HG03025 (cell line): ENCODE results near the gene STK35.

ENCODE experiments used
- ATAC-seq: cut with Tn5 transposase; IDR thresholded peaks from one replicate; pipeline ENCODE4 v1.9.1; 2021; ENCODE audit warnings: mild to moderate bottlenecking, moderate library complexity; ENCODE audit not compliant: unreplicated experiment, low FRiP score

Gene STK35

GRCh38 chr20:2132461-2132901, 30.9 kb downstream of the STK35 start:
- no peak for ATAC-seq

DNA sequence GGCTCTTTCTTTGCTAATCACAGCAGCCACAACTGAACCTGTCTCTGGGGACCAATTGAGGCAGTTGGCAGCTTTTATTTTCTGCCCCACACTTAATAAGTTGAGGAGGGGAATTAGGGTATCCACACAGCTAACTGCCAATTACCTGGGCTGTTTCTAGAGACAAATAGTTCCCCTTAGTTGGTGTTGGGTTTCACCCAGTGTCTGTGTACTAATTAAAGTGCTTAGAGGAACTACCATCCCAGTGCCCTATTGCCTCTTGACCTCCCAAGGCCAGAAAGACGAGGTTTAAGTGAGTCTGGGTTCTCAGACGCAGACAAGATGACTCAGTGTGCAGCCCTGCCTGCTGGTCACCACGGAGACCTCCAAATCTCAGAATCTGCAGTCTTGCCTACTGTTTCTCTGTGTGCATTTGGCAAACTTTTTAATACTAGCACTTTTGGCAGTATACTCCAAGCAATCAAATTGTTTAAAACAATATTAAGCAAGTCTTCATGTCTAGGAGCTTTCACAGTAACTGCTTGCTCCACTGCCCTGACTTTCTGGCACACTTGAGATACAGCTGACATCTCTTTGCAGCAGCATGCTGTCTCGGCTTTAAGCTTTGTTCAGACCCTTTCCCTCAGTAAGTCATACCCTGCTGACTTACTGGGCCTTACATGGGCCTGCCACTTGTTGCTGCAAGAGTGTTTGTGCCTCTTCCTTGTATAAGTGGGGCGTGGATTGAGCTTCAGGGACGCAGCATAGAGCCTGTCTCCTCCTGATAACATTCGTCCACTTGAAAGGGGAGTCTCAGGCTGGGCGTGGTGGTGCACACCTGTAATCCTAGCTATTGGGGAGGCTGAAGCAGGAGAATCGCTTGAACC, 31.9 kb downstream of the STK35 start:
- ATAC-seq, result no peak

DNA sequence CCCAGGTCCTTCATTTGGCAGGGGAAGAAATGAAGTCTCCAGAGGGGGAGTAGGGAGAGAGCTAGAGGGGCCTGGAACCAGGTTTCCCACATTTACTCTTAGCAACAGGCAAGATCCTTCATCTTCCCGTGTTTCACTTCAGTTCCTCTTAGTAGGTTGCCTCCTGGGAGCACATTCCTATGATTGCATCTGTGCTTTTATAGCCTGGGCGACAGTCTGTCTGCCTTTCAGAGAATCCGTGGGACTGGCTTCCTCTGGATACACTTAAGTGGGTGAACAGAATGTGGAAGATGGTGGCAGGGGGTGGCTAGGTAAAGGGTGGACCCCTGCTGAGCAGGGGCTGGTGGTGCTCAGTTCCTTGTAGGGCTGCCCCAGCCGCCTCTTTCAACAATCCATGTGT, 33.4 kb downstream of the STK35 start:
- no peak for ATAC-seq

DNA sequence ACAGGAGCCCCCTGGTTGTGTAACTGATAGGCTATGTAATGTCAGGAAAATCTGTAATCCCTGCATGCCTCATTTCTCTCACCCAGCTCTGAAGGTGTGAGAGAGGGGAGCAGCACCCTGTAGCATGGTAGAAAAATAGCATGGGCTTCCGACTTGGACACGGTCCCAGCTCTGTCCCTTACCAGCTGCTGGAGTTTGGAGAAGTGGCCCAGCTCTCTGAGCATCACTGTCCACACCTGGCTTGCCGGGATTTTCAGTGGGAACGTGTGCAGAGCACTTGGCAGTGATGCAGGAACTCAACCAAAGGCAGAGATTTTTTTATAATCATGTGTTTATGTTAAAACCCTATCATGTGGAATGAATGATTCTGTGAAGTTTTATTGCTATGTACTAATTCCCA, 34.6 kb downstream of the STK35 start:
- ATAC-seq, result no peak

GRCh38 chr20:2137552-2138201, 36.0 kb downstream of the STK35 start:
- ATAC-seq, result no peak

- ATAC-seq, result no peak
These were observed 36.8 kb downstream of the STK35 start for GRCh38 chr20:2138396-2138795.

DNA sequence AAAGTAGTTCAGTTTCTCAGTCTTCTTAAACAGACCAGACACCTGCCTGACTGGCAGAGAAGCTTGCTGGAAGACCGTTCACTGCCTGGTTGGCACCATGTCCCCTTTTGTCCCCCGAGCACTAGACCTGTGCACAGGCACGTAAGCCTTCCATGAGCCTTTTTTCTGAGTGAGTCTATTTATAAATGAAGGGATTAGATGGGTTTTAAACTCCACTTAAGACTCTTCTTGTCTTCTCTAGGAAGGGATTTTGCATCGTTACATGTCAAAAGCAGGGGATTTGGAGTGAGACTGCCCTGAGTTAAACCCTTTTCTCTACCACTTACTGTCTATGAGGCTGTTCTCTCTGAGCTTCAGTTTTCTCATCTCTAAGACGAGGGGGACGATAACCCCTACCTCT, 37.6 kb downstream of the STK35 start:
- no peak for ATAC-seq

GRCh38 chr20:2139736-2140135, 38.1 kb downstream of the STK35 start:
- ATAC-seq, result no peak

DNA sequence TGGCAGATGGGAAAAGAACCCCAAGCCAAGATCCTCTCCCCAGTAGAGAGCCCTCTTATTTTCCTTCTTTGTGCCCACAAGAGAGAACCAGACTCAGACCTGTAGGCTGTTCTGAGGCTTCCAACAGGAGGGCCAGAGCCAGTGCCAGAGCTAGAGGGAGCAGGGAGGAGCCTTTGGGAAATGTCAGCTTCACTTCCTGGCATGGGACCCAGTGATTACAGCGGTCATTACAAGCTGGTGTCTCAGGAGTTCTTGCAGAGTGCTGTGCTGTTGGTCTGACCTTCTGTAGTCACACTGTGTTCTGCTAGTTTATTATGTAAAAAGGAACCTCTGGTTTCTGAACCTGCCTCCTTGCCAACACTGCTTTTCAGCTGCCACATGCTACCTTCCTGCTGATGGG, 38.9 kb downstream of the STK35 start:
- no peak for ATAC-seq

DNA sequence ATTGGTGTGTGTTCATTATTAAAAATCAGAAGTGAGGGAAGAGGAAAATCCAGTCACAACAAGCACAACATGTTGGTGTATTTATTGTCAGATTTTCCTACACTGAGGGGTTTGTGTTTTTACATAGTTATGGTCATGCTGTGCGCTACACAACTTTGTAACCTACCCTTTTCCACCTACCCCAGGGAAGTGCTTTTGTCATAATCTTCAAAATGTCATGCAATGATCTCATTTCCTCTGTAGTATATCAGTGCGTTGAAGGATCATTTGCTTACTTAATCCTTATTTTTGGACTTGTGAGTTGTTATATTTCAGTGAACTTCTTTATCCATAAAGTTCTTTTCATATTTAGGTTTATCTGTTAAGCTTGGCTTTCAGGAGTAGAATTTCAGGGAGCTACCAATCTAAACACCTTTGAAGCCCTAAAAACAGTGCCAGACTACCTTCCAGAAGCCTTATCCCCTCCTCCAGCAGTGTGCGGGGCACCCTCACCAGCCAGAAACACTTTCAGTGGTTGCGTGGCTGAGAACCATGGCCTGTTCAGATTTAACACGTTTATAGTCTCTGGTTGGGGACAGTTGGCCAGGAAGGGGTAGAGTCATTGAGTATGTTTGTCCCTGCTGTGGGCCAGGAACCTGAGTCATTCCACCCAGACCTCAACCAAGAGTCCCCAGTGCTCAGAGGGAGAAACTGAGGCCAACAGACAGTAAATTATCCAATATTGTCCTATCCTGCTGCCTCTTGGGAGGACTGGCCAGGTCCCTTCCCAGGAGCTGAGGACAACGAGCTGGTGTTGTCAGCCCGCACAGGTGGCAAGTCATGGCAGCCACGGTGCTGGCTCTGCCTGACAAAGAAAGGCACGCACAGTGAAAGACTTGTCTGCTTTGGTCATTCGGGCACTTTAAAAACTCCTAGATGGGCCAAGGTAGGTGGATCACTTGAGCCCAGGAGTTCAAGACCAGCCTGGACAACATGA, 40.3 kb downstream of the STK35 start:
- ATAC-seq, result no peak

DNA sequence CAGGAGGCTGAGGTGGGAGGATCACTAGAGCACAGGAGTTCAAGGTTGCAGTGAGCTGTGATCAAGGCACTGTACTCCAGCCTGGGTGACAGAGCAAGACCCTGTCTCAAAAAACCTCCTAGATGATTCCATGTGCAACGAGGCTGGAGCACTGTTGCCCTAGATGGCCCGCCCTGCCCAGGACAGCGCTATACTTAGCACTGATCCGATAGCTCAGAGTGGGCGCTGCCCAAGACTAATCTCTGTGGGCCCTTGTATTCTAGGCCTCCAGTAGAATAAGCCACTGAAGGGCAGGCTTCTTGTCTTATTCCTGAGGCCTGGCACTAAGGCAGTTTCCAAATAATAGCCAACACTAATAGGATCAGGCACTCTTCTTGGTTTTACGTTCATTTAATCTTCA, 41.0 kb downstream of the STK35 start:
- no peak for ATAC-seq

- ATAC-seq, result no peak
These were observed 42.0 kb downstream of the STK35 start for GRCh38 chr20:2143594-2143993.

DNA sequence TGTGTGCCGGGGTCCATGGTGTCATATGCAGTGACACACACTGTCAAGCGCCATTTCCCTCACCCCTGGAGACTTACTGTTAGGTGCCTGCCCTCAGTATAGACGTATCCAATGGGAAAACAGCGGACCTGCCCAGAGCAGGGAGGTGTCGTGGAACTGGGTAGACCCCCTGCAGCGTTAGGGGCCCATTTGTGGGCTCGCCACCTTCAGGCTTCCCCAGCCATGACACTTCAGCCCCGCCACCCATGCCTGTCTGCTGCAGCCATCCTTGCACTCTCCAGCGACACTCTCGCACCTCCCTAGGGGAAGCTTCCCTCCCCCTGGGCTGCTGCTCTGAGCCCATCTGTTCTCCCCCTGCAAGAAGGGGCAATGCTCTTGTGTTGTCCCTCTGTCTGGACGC, 43.2 kb downstream of the STK35 start:
- ATAC-seq, result no peak

DNA sequence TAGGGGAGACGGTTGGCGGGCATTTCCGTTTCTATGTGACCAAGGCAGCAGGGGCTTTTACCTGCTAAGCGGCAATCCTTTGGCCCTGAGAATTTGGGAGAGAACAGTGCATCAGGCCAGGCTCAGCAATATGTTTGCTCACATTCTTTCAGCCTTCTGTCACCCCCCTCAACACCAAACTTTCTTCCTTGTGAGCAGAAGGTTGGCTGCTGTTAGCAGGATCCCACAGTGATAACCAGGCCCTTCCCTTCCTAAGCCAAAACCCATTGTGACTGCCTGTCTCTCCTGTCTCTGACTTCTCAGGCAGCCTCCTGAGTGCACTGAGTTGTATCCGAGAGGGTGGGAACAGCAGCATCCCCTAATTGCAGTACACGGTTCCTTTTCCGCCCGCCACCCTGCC, 43.7 kb downstream of the STK35 start:
- ATAC-seq, result no peak

DNA sequence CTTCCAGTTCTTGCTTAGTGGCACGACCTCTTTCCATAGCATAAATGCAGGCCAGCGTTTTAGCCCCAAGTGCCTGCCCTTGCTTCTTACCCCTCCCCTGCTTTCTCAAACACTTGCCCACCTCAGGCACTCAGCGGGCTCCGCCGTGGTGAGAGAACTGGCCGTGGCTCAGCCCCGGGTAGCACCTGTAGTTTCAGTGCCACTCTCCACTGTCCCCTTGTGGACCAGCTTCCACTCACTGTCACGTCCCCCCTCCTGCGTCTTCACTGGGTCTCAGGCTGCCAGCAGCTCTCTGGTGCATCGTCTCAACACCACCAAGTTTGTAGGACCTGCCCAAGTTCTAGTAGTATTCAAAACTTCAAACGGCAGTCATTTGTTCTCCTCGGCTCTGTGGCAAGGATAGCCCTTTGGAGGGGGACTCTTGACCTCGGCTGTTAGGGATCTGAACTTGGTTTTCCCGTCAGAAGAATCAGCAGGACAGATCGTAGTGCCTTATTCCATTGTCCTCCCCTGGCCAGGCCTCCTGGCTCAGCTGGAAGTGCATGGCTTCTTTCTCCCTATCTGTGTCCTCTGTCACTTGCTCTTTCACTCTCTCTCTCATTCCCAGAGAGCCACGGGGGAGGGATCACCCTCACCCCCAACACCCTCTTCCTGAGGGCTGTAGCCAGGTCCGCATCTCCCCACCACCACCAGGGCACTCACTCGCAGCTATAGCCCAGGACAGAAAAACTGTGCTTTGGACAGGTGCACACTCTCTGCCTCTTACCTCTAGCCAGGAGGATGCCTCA, 44.6 kb downstream of the STK35 start:
- ATAC-seq, result no peak

- ATAC-seq, result no peak
These were observed 47.9 kb downstream of the STK35 start for GRCh38 chr20:2149507-2149906.

GRCh38 chr20:2150660-2151059, 49.0 kb downstream of the STK35 start:
- no peak for ATAC-seq

DNA sequence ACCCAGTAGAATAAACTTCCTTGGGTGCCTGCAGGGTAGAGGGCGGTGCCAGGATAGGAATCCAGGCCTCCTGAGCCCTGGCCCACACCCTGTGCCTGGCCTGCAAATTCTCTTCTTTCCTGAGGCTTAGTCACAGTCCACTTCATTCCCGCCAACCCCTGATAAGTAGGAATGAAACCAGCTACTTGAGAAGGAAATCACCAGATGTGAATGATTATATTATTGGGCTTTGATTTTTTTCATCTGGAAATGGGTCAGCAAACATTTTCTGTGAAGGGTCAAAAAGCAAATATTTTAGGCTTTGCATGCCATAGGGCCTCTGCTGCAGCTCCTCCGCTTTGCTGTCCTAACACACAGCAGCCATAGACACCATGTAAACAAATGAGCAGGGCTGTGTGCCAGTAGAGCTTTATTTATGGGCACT, 50.2 kb downstream of the STK35 start:
- no peak for ATAC-seq

DNA sequence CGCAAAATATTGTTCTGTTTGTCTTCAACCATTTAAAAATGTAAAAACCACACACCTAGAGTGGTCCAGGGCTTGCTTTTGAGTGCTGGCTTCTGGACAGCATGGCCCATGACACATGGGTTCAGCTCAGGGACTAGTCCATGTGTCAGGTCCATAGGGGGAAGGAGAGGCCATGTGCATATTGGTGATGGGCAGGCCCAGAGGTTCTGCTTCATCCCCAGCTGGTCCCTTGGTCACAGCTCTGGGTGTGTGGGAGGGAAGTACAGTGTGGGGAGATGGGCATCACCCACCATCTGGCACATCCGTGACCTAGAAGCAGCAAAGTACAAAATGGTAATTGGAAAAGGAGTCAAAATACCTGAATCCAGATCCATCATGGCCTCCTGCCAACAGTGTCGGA, 50.7 kb downstream of the STK35 start:
- no peak for ATAC-seq

GRCh38 chr20:2153326-2153725, 51.7 kb downstream of the STK35 start:
- no peak for ATAC-seq
